ENCODE data around the gene ZNF586.
"Not testable (repeated sequence)": the region's sequence is repeated elsewhere in the genome, so short reads cannot be mapped to it uniquely, and the experiment has no call there.

ZNF586 gene

DNA sequence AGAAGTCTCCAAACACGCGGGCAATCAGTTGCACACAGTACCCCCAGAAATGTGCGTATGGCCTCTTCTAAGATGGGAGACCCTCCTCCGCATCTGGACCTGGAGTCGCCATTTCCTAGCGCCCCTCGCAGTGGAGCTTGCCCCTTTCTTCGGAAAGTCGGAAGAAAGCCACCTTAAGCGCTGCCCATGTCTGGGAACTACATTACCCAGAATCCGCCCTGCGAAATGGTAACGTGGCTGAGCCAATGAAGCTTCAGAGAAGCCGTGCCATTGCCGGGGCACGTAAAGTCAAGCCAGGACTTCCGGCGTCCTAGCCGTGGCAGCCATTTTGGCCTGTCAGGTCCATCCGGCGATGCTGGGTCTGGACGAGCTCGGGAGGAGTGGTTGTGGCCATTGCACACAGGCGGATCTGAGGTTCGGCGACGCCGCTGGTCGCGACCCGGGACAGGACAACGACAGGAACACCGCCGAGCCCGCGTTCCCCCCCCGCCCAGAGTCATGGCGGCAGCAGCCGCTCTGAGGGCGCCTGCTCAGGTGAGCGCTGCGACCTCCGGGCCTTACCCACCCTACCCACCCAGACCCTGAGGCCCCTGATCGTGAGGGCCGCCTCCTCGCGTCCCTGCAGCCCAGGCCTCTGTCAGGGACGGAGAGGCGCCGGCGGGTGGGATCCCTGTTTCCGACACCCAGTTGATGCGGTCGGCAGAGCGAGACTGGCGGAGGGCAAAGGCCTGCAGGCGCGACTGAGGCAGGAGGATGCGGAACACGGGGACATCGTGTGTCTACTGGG lies at the start of gene ZNF586:
ZNF586 (plus strand) TSS at position 332 of the 787 bp plus-strand sequence; CDS start at position 499, 167 bp downstream.
- peak; percentile 92 for DNase-seq

DNA sequence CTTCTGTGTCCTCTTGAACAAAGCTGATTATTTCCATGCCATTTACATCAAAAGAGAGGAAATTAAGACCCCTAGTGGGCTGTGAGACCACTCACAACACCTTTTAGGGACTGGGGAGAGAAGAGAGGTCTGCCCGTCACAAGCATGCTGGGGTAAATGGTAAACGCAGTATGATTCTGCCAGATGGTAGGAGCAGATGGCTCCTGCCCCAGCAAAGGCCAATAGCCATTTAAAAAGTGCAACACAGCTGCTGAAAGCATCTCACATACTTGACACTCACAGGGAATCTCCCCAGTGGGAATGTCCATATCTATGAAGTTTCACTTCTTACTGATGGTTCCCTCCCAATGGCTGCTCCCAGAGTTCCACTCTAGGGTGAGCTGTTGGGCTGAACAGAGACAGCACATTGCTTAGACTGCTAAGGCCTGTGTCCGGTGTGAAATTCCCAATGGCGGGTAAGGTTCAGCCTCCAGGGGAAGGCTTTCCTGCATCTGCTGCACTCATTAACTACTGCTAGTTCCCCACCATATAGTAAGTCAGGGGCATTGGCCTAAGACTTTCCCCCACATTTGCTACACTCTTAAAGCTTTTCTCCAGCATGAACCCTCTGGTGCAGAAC lies 49.5 kb upstream of the ZNF586 start:
- no peak for DNase-seq

DNA sequence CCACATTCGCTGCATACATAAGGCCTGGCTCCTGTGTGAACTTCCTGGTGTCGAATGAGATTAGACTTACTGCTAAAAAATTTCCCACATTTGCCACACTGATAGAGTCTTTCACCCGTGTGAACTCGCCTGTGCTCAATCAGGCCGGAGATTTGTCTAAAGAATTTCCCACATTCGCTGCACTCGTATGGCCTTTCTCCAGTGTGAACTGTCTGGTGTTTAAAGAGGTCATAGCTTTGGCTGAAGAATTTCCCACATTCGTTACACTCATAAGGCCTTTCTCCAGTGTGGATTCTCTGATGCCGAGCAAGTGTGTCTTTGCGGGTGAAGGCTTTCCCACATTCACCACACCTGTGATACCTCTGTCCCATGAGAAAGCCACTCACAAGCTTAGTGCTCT lies 48.6 kb upstream of the ZNF586 start:
- DNase-seq = no peak

GRCh38 chr19:57738320-57738719 lies 31.2 kb upstream of the ZNF586 start:
- DNase-seq = peak; percentile 44

DNA sequence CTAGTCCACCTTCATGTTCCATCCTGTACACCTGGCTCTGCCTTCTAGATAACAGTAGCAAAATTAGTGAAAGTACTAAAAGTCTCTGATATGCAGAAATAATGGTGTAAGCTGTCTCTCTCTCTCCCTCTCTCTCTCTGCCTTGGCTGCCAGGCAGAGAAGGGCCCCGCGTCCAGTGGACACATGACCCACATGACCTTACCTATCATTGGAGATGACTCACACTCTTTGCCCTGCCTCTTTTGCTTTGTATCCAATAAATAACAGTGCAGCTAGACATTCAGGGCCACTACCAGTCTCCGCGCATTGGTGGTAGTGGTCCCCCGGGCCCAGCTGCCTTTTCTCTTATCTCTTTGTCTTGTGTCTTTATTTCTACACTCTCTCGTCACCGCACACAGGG lies 30.7 kb upstream of the ZNF586 start:
- DNase-seq = not testable (repeated sequence)

- DNase-seq = peak; percentile 92
Measured at GRCh38 chr19:57746580-57747471, 22.6 kb upstream of the ZNF586 start, which contains the start of gene ZNF776. Gene ZNF776 (plus strand): TSS chr19:57746815. CDS start chr19:57747059, 244 bp downstream.

DNA sequence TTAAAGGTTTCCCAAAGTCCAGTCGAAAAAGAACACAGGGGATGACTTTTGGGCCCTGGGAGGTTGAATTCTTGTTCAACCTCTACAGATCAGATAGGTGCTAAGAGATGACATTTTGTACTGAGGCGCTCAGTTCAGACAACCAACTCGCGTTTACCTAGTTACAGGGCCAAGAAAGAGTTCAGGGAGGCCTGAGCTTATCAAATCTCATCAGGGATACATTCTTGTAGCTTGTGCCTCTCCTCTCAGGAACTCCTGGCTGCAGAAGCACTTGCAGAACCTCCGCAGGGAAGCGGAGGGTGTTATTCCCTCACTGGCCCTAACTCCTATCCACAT lies 22.0 kb upstream of the ZNF586 start:
- no peak for DNase-seq

DNA sequence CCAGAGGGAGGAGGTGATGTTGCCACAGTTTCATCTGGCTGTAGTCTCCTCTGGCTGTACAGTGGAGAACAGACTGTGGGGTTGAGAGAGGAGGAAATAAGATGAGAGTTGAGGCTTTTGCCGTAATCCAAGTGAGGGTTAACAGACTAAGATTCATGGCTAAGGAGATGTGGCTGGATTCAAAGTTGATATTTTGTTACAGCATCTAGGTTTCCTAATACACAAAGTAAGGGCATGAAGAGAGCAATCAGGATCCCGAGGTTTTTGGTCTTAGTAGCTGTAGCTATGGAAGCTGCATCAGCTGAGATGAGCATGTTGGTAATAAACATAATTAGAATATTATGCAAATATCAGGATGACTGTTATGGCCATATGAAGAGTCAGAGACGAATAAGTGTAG lies 21.4 kb upstream of the ZNF586 start:
- no peak for DNase-seq

DNA sequence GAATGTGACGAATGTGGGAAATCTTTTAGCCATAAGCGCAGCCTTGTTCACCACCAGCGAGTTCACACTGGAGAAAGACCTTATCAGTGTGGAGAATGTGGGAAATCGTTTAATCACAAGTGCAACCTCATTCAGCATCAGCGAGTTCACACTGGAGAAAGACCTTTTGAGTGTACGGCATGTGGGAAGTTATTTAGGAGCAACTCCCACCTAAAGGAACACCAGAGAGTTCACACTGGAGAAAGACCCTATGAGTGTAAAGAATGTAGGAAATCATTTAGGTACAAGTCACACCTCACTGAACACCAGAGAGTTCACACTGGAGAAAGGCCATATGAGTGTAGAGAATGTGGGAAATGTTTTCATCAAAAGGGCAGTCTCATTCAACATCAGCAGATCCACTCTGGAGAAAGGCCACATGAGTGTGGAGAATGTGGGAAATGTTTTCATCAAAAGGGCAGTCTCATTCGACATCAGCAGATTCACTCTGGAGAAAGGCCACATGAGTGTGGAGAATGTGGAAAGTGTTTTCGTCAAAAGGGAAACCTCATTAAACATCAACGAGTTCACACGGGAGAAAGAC lies 15.3 kb upstream of the ZNF586 start:
- no peak for DNase-seq

- no peak for DNase-seq
Measured at GRCh38 chr19:57755031-57755430, 14.4 kb upstream of the ZNF586 start.

GRCh38 chr19:57757941-57758340 lies 11.5 kb upstream of the ZNF586 start:
- DNase-seq = no peak

GRCh38 chr19:57759096-57759495 lies 10.4 kb upstream of the ZNF586 start:
- no peak for DNase-seq

DNA sequence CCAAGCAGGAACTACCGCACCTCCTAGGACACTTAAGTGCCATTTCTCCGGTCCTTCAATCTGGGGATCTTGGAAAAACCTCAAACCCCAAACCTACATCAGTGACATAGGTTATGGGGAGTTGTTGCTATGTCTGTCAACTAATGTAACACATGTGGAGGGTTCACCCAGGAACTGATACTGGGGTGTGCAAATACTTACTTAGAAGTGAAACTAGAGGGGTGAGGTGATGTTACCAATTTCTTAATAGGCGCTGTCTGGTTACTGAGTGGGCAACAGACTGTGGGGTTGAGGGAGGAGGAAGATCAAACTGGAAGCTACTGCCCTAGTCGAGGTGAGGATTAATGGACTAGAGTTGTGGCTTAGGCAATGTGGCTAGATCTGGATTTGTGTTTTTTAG lies 1.9 kb downstream of the ZNF586 start:
- DNase-seq = no peak

DNA sequence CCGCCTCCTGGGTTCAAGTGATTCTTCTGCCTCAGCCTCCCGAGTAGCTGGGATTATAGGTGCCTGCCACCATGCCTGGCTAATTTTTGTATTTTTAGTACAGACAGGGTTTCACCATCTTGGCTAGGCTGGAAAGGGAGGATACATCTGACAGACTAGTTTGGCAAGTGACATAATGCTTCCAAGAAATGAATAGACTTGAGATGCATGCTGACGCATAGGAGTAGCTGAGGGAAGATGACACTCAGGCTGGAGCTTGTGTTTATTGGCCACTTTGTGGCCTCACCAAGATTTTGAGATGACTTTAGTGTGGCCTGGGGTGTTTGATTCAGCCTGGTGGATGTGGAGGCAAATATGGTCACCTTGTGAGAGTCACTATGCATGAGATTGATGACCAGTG lies 4.0 kb downstream of the ZNF586 start:
- no peak for DNase-seq

DNA sequence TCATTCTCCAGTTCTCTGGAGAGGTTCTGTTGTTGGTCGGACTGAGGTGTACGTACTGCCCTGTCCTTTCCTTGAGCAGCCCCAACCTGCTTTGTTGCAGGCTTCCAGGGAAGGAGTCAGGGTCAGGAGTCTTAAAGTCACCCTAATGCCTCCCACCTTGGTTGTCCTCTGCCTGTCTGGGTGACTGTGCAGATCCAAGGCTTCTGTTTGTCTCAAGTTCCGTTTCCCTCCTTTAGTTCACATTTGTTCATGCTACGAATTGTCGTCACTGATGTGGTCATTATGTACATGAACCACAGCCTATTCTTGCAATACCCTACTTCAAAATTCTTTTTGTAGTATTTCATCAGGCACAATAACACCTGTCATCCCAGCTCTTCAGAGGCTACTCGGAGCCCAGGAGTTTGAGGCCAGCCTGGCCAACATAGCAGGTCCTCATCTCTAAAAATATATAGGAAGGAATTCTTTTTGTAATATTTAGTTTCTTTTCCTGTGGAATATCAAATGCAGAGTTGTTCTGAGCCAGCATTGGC lies 7.4 kb downstream of the ZNF586 start:
- DNase-seq = no peak

DNA sequence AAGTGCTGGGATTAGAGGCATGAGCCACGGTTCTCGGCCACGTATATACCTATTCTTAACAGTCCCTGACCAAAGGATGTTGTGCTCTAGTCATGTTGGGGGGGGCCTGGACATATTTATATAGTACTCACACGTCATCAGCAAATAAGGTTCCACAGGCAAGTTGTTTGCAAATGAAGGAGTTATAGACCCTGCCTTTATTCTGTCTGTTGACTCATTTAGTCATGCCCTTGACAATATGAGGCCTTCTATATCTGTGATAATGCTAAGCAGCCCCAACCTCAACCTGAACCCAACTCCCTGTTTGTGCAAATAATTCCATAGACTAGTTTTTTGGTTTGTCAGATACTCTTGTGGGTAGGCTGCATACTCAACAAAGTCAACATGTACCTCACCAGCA lies 8.9 kb downstream of the ZNF586 start:
- DNase-seq = no peak

GRCh38 chr19:57779220-57779845 lies 9.9 kb downstream of the ZNF586 start:
- no peak for DNase-seq

- no peak for DNase-seq
Measured at GRCh38 chr19:57786286-57786685, 16.8 kb downstream of the ZNF586 start.

- DNase-seq = no peak
Measured at GRCh38 chr19:57786906-57787305, 17.4 kb downstream of the ZNF586 start.

GRCh38 chr19:57788114-57788692 lies 18.7 kb downstream of the ZNF586 start:
- DNase-seq = no peak

DNA sequence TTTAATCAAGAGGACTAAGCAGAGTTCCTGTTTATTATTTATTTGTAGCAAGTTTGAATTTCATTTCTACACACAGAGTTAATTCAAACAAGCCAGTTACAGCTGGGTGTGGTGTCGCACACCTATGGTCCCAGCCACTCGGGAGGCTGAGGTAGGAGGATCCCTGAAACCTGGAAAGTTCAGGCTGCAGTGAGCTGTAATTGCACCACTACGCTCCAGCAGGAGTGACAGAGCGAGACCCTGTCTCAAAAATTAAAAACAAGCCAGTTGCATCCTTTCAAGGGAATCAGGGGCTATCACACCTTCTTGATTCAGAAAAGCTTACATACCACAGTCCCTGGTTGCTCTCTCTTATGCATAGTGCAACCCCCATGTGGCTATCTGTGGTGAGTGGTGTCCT lies 19.8 kb downstream of the ZNF586 start:
- no peak for DNase-seq

DNA sequence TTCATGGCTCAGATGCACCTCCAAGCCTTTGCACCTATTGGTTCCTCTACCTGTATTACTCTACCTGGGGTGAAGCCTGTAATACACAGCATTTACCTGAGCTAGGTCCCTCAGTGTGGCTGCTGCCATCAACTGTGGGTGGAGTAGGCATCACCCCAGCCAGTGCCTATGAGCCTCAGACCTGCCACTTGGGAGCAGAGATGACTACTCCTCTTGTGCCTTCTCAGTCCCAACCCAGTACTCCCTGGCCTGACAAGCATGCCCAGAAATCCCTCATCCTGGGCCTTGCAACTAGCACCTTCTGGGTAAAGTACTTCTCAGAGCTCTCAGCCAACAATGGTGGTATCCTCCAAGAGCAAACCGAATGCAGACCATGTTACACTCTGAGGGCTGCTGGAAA lies 27.1 kb downstream of the ZNF586 start:
- DNase-seq = not testable (repeated sequence)
